ENCODE measurements around the gene DAPL1.
A peak's percentile ranks its signal among the peaks of the same experiment; 100 is the strongest.
"Not testable (repeated sequence)": the region's sequence is repeated elsewhere in the genome, so short reads cannot be mapped to it uniquely, and the experiment has no call there.

DAPL1 gene

DNA sequence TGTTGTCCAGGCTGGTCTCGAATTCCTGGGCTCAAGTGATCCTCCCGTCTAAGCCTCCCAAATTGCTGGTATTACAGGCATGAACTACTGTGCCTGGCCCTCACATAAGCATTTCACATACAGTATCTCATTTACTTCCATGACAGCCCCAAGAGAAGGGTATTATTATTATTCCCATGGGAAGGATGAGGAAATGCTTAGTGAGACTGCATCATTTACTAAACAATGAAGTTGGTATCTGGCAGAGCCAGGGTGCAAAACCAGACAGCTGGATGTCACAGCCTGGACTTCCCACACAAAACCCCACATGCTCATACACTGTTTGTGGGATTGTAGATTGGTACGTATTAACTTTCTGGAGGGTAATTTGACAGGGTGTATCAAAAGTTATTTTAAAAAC lies 29.9 kb downstream of the DAPL1 start:
- DNase-seq = no peak

- DNase-seq = no peak
These were observed 31.8 kb downstream of the DAPL1 start for GRCh38 chr2:158826965-158827364.

DNA sequence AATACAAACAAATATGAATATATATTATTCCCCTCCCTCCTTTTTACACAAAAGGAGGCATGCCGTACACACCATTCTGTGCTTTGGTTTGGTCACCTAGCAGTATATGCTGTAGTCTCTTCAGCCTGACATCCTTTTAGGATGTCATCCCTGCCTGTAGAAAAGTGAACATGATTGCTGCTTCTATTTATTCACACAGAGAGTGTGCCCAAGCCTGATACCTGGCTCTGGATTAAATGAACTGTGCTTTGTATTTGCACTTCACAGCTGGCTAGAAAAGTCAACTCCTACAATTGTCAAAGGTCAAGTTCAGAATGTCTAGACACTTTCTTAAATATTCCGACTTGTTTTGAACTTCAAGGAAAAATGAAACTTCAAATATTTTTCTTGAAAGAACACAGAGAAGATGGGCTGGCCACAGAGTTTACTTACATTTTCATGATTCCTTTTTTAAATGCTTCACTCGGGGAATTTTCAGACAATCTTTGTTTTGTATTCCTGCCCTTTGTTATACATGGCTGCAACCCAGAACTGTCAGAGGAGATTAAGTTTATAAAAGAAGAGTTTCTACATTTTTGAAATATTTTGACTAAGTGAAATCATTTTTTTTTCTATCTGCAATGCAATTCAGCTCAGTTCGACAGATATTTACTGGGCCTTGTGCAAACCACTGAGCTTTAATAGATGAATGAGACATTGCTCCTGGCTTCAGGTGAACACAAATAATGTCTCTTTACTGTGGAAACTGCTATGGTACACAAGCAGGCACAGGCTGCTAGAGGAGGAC lies 33.5 kb downstream of the DAPL1 start:
- peak; percentile 79 for DNase-seq

DNA sequence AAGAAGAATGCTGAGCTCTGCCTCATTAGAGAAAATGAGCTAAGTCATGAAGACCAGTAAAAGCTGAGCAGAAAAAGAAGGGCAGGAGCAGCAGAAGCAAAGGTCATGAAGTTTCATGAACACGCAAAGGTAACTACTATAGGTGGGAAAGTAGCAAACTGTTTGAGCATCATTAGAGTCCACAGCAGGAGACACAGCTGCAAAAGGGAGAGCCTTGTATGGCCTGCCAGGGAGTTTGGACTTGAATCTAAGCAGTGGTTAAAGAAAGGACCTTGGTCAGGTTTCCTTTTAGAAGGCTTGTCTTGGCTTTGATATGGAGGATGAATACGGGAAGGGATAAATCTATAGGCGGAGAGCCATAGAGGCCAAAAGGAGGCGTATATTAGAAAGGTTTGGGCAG lies 34.0 kb downstream of the DAPL1 start:
- no peak for DNase-seq

GRCh38 chr2:158830201-158830600 lies 35.1 kb downstream of the DAPL1 start:
- no peak for DNase-seq

DNA sequence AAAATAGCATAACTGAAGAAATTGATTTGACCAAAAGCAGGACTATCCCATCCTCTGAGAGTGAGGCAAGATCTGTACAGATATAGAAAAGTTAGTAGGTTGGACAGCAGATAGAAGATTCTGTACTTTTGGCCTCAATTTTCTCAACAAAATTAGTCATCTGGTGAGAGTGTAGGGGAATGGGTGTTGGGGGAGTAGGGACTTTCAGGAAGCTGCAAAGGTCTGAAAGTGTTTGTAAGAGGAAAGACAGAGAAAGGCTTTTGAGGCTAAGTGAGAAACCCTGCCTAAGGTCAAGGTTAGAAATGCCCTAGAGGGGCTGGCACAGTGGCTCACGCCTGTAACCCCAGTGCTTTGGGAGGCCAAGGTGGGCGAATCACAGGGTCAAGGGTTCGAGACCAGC lies 40.3 kb downstream of the DAPL1 start:
- DNase-seq = peak; percentile 25

DNA sequence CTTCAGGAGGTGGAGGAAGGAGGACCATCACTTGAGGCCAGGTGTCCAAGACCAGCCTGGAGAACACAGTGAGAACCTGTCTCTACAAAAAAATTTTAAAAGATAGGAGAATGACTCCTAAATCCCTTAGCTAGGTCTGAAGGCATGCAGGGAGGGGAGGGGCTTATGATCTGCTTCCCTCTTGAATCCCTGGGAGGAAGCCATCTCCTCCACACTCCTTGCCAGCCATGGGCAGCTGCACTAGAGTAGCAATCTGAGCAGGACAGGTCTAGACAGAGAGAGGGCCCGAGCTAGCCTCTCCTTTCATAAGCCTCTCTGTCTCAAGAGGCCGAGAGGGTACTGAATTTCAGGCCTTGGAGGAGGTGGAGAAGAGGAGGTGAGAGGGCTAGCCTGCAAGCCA lies 42.5 kb downstream of the DAPL1 start:
- no peak for DNase-seq

GRCh38 chr2:158841850-158842249 lies 46.7 kb downstream of the DAPL1 start:
- peak; percentile 87 for DNase-seq

DNA sequence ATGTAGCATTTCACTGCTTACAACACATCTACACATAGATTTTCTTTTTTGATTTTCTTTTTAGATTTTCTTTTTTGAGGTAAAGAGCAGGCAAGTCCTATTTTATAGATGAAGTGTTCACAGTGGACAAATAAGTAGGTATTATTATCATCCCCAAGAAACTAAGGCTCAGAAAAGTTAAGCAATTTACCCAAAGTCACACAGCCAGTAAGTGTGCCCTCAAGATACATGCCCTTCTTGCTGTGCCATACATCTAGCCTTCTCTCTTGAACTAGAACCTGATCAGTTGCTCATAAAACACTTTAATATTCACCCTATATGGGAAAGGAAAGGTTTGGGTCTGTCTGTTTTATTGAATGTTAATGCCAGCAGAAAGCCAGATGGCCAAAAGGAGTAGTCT lies 50.3 kb downstream of the DAPL1 start:
- DNase-seq = no peak

DNA sequence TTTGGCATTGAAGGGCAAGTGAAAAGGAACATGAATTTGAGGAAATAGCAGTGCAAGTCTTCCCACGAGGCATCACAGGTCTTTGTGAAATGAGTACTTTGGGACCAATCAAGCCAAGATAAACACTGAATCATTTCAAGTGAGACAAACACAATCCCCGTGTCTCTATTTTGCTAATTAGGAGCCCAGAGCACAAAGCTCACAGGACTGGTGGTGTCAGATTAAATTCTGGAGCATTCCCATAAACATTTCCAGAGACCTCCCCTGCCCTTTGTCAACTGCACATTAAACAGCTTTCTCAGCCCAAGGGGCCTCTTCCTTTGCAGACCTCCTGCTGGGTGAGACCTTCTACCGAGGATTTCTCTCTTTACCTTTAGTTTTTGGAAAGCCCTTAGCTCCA lies 50.7 kb downstream of the DAPL1 start:
- no peak for DNase-seq

DNA sequence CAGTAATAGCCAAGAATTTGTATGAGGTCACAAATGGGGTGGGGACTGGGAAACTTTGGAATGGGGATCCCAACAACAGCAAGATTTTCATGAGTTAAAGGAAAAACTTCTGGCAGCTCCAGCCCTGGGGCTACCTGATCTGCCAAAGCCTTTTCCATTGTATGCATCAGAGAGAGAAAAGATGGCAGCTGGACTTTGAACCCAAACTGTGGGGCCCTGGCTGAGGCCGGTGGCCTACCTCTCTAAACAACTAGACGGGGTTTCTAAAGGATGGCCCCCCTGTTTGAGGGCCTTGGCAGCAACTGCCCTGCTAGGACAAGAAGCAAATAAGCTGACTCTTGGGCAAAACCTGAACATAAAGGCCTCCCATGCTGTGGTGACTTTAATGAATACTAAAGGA lies 52.4 kb downstream of the DAPL1 start:
- DNase-seq = not testable (repeated sequence)

- DNase-seq = not testable (repeated sequence)
These were observed 53.2 kb downstream of the DAPL1 start for GRCh38 chr2:158848031-158848970.

DNA sequence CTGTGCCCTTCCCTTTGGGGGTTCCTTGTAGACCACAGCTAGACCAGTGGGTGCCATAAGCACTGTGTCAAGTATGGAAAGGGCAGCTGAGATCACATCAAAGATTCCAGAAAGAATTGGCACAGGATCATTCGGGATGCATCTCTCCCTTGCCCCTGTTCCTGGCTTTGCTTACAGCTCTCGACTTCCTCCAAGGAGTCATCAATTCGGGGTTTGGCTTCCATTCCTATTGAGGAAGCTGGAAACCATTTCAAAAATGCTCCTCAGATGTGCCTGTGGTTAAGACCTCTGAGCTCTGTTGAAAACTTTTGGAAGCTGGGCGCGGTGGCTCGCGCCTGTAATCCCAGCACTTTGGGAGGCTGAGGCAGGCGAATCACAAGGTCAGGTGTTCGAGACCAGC lies 65.1 kb downstream of the DAPL1 start:
- peak; percentile 72 for DNase-seq

GRCh38 chr2:158861626-158862025 lies 66.5 kb downstream of the DAPL1 start:
- DNase-seq = not testable (repeated sequence)

DNA sequence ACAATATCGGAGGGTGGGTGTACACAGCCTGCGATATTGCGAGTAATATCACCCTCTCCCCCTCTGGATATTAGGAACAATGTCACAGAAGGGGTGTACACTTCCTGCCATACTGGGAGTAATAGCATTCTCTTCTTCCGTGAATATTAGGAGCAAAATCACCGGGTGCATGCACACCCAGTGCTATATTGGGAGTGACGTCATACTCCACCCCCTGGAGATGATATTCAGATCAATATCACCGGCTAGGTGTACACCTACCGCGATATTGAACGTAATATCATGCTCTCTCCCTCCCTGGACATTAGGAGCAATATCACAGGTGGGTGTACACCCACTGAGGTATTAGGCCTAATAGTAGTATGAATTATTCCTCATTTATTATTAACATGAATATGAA lies 70.4 kb downstream of the DAPL1 start:
- DNase-seq = not testable (repeated sequence)
